Colonic mucosa (tissue), 4 donors: ENCODE data around the gene DIAPH3. TPM values are rescaled to one million over a fixed set of nuclear protein-coding genes. Genes with fewer than 3 reads are reported as not detected.

Experiments
- DNase-seq: peaks from one replicate; pipeline ENCODE4 v3.0.0-alpha.2; 2020
- H3K27ac ChIP-seq: fragments of 200-600 bp; one replicate; pipeline ENCODE4 v1.8.0; 2021
- H3K27me3 ChIP-seq: fragments of 200-600 bp; one replicate; pipeline ENCODE4 v1.8.0; 2021
- H3K36me3 ChIP-seq: fragments of 200-600 bp; one replicate; pipeline ENCODE4 v1.8.0; 2021
- H3K4me1 ChIP-seq: fragments of 200-600 bp; one replicate; pipeline ENCODE4 v1.8.0; 2021; ENCODE audit warnings: mild to moderate bottlenecking
- H3K4me3 ChIP-seq: fragments of 200-600 bp; one replicate; pipeline ENCODE4 v1.8.0; 2021
- H3K9ac ChIP-seq, 2 donors: one replicate each; pipeline ENCODE4 v1.7.0; 2013; ENCODE audit warnings: control low read depth in 2 of 2, low read depth in 2 of 2, low read length in 2 of 2
- H3K9me3 ChIP-seq: fragments of 200-600 bp; one replicate; pipeline ENCODE4 v1.8.0; 2021
- intact Hi-C: fragments of 100-400 bp; cut with DNase I; formaldehyde crosslinking; loops from one replicate; pipeline ENCODE4 v1.14.1; 2022
- total RNA-seq, 2 donors: library from RNA; stranded (reverse); fragmentation: NEBNext Ultra II Directional in 1 of 2; extraction: Animal tissue kit (Norgen Biotek cat#: 25700) in 1 of 2; gene quantifications; one replicate each; pipeline ENCODE4 v1.2.1, GENCODE V29; 2021
- TF ChIP-seq, protein P1 (sequence below): fragments of 200-600 bp; IDR thresholded peaks from one replicate; pipeline ENCODE4 v1.8.0; 2022; ENCODE audit warnings: antibody characterized with exemption, mild to moderate bottlenecking
- donor health status: healthy.
- donor health status: DM: no; HTN: no; CAD: no.
- donor health status: DM: no; HTN: no; CAD: no.

The DIAPH3 gene
- total RNA-seq, 2 donors from 2014 or later, result 5.1 to 14.5 TPM

- intact Hi-C loops, result no loop called here
- no peak overlapping the region for H3K9ac ChIP-seq
Observed at GRCh38 chr13:59946944-59947343, 216.8 kb downstream of the DIAPH3 start.

DNA sequence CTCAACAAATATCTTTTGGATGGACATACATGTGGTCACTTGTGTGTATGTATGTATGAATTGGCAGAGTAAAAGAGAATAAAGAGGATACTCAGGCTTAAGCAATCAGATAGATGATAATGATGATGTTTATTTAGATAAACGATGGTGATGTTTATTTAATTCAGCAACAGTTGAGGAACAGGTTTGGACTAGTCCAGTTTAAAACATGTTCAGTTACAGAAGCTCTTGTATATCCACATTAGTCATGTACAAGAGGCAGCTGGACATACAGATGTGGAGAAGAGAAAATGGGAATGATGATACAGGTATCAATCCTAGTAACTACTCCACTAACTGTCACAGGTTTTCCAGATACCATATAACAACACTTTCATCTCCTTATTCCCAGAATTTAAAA is 232.1 kb downstream of the DIAPH3 start:
- TF ChIP-seq, protein P1, sequence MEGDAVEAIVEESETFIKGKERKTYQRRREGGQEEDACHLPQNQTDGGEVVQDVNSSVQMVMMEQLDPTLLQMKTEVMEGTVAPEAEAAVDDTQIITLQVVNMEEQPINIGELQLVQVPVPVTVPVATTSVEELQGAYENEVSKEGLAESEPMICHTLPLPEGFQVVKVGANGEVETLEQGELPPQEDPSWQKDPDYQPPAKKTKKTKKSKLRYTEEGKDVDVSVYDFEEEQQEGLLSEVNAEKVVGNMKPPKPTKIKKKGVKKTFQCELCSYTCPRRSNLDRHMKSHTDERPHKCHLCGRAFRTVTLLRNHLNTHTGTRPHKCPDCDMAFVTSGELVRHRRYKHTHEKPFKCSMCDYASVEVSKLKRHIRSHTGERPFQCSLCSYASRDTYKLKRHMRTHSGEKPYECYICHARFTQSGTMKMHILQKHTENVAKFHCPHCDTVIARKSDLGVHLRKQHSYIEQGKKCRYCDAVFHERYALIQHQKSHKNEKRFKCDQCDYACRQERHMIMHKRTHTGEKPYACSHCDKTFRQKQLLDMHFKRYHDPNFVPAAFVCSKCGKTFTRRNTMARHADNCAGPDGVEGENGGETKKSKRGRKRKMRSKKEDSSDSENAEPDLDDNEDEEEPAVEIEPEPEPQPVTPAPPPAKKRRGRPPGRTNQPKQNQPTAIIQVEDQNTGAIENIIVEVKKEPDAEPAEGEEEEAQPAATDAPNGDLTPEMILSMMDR, result no peak
- Histone ChIP-seq H3K9ac (no peak overlapping the region), H3K9me3 (no peaks in the 10 kb centered on the region), H3K27me3 (no peaks in the 10 kb centered on the region), H3K4me3 (no peak overlapping the region), H3K27ac (no peak overlapping the region), H3K36me3 (no peaks in the 10 kb centered on the region), H3K4me1 (no peaks in the 10 kb centered on the region)
- DNase-seq, result no peak
- intact Hi-C loops, result no loop called here

More at GRCh38 chr13:59946944-59947343, 216.8 kb downstream of the DIAPH3 start:
- Histone ChIP-seq H3K4me3 (no peak overlapping the region), H3K4me1 (no peaks in the 10 kb centered on the region), H3K36me3 (no peaks in the 10 kb centered on the region), H3K27me3 (no peaks in the 10 kb centered on the region), H3K27ac (no peak overlapping the region), H3K9me3 (no peaks in the 10 kb centered on the region)
- TF ChIP-seq, protein P1, result no peak
- DNase-seq, result no peak

DNA sequence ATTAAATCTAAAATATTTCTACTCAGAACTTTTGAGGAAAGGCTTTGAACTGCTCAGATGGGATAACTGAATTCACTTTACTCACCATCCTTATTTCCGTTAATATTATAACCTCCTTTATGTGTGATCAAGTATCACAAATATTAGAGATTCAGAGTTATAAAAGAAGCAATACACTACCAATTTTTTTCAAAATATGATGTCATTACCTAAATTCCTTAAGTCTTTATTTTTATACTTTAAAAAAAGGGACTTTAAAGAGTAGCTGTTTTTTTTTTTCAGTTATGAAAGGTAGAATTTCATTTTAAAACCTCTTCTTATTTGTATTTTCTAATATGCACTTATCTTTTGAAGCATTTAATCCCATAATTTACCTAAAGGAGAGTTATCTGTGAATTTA is 239.5 kb downstream of the DIAPH3 start:
- Histone ChIP-seq H3K9ac (no peak overlapping the region), H3K4me1 (no peaks in the 10 kb centered on the region), H3K27me3 (no peaks in the 10 kb centered on the region), H3K4me3 (no peak overlapping the region), H3K9me3 (no peaks in the 10 kb centered on the region), H3K27ac (no peak overlapping the region), H3K36me3 (no peaks in the 10 kb centered on the region)
- TF ChIP-seq, protein P1, result no peak
- no peak for DNase-seq
- intact Hi-C loops, result no loop called here

- H3K27ac ChIP-seq, result no peak overlapping the region
- no peak for DNase-seq
- no peak overlapping the region for H3K4me3 ChIP-seq
- no peaks in the 10 kb centered on the region for H3K36me3 ChIP-seq
- no peaks in the 10 kb centered on the region for H3K27me3 ChIP-seq
- H3K9ac ChIP-seq, result no peak overlapping the region
- H3K4me1 ChIP-seq, result no peaks in the 10 kb centered on the region
- intact Hi-C loops, result no loop called here
- H3K9me3 ChIP-seq, result no peaks in the 10 kb centered on the region
- TF ChIP-seq, protein P1, result no peak
Observed at GRCh38 chr13:59915252-59915651, 248.5 kb downstream of the DIAPH3 start.

- no peaks in the 10 kb centered on the region for H3K36me3 ChIP-seq
- no peak overlapping the region for H3K9ac ChIP-seq
- no peaks in the 10 kb centered on the region for H3K4me1 ChIP-seq
- TF ChIP-seq, protein P1, result no peak
- no peaks in the 10 kb centered on the region for H3K27me3 ChIP-seq
- no peak overlapping the region for H3K4me3 ChIP-seq
- no peak for DNase-seq
- no peaks in the 10 kb centered on the region for H3K9me3 ChIP-seq
- H3K27ac ChIP-seq, result no peak overlapping the region
- intact Hi-C loops, result no loop called here
Observed at GRCh38 chr13:59914556-59914955, 249.2 kb downstream of the DIAPH3 start.
